ENCODE results near the gene EPB41.
"Not testable (repeated sequence)": the region's sequence is repeated elsewhere in the genome, so short reads cannot be mapped to it uniquely, and the experiment has no call there.

GRCh38 chr1:29079916-29080629, 165.7 kb downstream of the EPB41 start:
- not testable (repeated sequence) for TF ChIP-seq POLR2AphosphoS5 (IDR thresholded peaks at IDR 0.05; ENCODE audit: low read depth, low read length); CTCF (IDR thresholded peaks at IDR 0.05); REST (IDR thresholded peaks at IDR 0.05; ENCODE audit: insufficient read depth in 1 of 2, low read depth in 2 of 2, low read length in 1 of 2)
